Measurements from ENCODE around the gene CASP8. TPM values are rescaled to one million over a fixed set of nuclear protein-coding genes. Genes with fewer than 3 reads are reported as not detected.
"Not testable (repeated sequence)": the region's sequence is repeated elsewhere in the genome, so short reads cannot be mapped to it uniquely, and the experiment has no call there.

Gene CASP8
- 0.23 TPM in 1 of 2 replicates, not detected in the other for polyA plus RNA-seq (2014; cell fraction: cytosol; rRNA removed)
- polyA plus RNA-seq (2014; cell fraction: nucleus; rRNA removed) = 0.65 TPM in 1 of 2 replicates, not detected in the other

DNA sequence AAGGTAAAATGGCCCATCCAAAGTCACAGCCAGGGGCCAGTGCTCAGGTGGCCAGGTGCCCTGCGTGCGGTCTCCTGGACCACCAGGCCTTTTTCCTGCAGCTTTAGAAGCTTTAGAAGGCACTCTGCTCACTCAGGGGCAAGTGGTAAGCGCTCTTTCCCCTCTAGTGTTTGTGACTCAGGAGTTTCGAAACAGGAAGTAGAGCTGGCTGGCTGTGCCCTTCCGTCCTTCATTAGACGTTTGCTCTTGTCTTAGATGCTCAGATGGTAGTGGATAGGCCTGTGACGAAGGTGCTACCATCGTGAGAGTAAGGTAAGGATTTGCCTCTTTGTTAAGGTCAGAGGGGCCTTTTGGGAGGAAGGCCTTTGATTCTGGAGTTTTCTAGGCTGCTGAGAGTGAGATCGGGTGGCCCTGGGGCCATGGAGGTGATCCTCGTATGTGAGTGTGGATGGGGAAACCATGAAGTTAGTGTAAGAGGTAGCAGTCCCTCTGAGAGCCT, at the start of gene CASP8:
TSS of gene CASP8 (plus strand) at position 235 of the 499 bp plus-strand sequence. CDS start 5,951 bp downstream, outside the sequence.
- DNase-seq (ENCODE audit: low spot score) = no peak

DNA sequence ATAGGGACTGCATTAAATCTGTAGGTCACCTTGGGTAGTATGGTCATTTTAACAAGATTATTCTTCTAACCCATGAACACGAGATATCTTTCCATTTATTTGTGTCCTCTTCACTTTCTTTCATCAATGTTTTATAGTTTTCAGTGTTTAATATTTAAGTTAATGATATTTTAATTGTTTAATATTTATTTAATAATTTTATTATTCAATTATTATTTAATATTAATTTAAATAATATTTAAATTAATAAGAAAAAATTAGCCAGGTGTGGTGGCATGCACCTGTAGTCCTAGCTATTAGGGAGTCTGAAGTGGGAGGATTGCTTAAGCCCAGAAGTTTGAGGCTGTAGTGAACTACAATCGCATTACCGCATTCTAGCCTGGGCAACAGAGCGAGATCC, 44.4 kb upstream of the CASP8 start:
- no peak for DNase-seq (ENCODE audit: low spot score)

DNA sequence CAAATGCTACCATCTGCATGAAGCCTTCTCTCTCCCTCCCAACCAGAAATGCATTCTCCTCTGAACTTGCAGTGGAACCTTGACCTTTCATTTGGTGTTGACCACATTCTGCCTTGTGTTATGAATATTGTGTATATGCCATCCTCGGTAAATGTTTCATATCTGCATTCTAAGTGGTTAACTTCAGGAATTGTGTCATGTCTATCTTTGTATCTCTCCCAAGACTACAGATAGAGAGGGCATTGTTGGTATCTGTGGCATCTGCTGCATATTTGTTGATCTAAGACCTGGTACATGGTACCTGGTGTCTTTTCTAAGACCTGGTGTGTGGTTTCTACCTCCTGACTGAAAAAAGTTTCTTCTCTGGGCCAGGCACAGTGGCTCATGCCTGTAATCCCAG, 43.4 kb upstream of the CASP8 start:
- no peak for DNase-seq (ENCODE audit: low spot score)

- no peak for DNase-seq (ENCODE audit: low spot score)
These were observed 41.6 kb upstream of the CASP8 start for GRCh38 chr2:201218780-201219179.

GRCh38 chr2:201219328-201220096, 40.8 kb upstream of the CASP8 start:
- DNase-seq (ENCODE audit: low spot score) = no peak

- DNase-seq (ENCODE audit: low spot score) = no peak
These were observed 40.2 kb upstream of the CASP8 start for GRCh38 chr2:201220102-201220570.

DNA sequence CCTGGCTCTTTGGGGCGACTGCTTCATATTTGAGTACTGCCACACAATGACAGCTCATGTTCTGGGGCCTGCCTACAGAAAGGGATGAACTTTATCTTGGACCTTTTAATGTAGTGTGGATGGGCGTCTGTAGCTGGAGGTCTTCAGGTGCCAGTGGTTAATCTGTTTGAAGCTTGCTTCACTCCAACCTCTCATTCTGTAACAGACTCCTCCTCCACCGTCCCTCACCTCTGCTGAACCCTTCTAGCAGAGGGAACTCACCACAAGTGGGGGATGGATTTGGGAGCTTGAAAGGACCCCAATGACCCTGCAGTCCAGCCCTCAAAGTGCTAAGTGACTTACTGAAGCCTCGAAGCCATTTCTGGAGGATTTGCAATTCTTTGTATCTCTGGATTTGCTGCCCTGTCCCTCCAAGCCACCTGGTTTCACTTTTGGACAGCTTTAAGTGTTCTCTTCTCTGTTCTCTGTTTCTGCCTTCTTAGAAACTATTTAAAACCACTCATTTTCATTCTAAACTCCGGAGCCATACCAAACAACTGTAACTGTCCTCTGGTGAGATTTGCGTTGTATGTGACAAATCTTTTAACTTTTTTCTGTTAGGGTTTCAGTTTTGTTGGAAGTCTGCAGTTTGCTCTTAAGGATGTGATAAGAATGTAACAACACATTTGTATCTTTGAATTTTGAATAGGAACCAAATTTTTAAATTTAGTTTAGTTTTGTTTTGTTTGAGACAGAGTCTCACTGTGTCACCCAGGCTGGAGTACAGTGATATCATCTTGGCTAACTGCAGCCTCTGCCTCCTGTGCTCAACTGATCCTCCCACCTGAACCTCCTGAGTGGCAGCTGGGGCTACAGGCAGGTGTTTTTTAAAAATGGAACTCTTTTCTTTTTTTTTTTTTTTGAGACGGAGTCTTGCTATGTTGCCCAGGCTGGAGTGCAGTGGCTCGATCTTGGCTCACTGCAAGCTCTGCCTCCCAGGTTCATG, 37.0 kb upstream of the CASP8 start:
- DNase-seq (ENCODE audit: low spot score) = no peak

GRCh38 chr2:201228271-201228911, 31.9 kb upstream of the CASP8 start:
- DNase-seq (ENCODE audit: low spot score) = no peak

DNA sequence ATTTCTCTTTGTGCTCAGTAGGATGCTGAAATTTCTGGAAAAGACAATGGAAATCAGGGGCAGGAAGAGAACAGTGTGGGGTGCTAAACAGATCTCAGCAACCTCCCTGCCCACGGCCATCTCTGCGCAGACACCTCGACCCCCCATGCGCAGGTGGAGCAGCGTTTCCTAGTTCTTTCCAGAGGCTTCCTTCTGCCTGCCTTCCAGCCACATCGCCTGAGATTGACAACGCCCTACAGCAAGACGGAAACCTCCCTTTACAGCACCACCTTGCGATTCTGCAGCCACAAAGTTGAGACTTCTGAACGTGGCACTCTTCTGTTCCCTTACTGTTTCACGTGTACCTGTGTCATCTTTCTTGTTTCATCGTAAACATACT, 31.4 kb upstream of the CASP8 start:
- no peak for DNase-seq (ENCODE audit: low spot score)

- peak; percentile 83 for DNase-seq (ENCODE audit: low spot score)
These were observed 28.4 kb upstream of the CASP8 start for GRCh38 chr2:201231781-201232466.

GRCh38 chr2:201232467-201232815, 27.9 kb upstream of the CASP8 start:
- DNase-seq (ENCODE audit: low spot score) = no peak

DNA sequence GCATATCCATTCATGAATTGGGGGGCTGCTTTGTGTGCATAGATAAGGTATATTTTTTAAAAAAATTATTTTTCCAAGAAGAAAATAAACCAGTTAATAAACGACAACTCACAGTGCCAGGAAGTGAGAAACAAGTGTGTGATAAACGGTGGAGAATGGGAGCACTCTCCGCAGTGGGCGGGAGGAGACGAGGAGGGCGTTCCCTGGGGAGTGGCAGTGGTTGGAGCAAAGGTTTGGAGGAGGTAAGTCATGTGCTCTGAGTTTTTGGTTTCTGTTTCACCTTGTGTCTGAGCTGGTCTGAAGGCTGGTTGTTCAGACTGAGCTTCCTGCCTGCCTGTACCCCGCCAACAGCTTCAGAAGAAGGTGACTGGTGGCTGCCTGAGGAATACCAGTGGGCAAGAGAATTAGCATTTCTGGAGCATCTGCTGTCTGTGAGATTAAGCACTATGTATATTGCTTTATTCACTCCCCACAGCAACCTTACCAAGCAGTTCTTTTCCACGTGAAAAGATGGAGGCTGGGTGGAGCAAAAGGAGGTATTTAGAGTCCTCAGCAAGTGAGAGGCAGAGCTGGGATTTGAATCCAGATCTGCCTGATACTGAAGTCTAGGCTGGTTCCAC, 27.0 kb upstream of the CASP8 start:
- DNase-seq (ENCODE audit: low spot score) = no peak

GRCh38 chr2:201233812-201234662, 26.3 kb upstream of the CASP8 start:
- no peak for DNase-seq (ENCODE audit: low spot score)

DNA sequence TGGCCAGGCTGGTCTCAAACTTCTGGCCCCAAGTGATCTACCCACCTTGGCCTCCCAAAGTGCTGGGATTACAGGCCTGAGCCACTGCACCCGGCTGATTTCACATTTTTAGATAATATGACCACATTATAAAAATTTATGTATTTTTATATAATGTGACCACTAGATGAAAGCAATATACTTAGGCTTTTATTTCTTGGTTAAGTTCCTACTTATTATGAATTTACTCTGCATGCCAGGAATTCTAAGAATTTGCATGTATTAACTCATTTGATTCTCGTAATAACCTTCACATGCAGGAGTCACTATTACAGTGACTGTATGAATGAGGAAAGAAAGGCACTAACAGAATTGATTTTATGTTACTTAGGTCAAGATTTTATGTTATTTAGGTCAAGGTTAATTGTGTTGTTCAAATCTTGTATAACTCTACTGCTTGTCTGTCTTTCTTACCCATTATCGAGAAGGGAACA, 25.6 kb upstream of the CASP8 start:
- no peak for DNase-seq (ENCODE audit: low spot score)

DNA sequence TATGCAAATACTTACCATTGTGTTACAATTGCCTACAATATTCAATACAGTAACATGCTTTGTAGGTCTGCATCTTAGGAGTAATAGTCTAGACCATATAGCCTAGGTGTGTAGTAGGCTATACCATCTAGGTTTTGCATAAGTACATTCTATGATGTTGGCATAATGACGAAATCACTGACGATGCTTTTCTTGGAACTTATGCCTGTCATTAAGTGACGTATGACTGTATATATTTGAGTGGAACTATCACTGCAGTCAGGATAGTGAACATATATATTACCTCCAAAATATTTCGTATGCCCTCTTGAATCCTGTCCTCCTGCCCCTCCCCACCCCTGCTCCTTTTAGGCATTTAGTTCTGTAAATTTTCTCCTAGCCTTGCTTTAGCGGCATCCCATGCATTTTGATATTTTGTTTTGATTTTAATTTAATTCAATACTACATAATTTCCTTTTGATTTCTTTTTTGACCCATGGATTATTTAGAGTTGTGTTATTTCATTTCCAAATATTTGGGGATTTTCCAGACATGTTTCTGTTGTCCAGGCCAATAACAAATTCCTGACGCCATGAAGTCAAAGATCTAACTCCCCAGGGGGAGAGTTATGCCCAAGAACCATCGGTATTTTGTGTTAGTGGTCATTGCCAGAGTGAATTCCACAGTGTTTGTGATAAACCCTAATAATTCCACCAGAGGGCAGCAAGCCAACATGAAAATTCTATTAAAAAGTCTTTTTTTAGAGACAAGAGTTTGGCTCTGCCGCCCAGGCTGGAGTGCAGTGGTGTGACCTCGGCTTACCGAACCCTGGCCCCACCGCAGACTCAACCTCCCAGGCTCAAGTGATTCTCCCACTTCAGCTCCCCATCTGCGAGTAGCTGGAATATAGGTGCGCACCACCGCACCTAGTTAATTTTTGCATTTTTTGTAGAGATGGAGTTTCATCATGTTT, 24.2 kb upstream of the CASP8 start:
- peak; percentile 55 for DNase-seq (ENCODE audit: low spot score)

- no peak for DNase-seq (ENCODE audit: low spot score)
These were observed 22.7 kb upstream of the CASP8 start for GRCh38 chr2:201237486-201238123.

- DNase-seq (ENCODE audit: low spot score) = not testable (repeated sequence)
These were observed 21.0 kb upstream of the CASP8 start for GRCh38 chr2:201239167-201239935.
